OCI-LY3 (cell line): ENCODE data around the gene ZNF354B.

Experiments used
- EZH2phosphoT487 ChIP-seq: fragments of 200-600 bp; shearing (Covaris generic); IDR thresholded peaks from 2 replicates; pipeline ENCODE4 v1.6.1; 2018; ENCODE audit warnings: antibody characterized with exemption, mixed run types, low read depth
- TF ChIP-seq, protein P1 (sequence below): fragments of 200-600, 300-600 bp; sonication (generic); IDR thresholded peaks from 2 replicates; pipeline ENCODE4 v1.5.1; 2014; ENCODE audit warnings: antibody characterized with exemption, low read length, low read depth

DNA sequence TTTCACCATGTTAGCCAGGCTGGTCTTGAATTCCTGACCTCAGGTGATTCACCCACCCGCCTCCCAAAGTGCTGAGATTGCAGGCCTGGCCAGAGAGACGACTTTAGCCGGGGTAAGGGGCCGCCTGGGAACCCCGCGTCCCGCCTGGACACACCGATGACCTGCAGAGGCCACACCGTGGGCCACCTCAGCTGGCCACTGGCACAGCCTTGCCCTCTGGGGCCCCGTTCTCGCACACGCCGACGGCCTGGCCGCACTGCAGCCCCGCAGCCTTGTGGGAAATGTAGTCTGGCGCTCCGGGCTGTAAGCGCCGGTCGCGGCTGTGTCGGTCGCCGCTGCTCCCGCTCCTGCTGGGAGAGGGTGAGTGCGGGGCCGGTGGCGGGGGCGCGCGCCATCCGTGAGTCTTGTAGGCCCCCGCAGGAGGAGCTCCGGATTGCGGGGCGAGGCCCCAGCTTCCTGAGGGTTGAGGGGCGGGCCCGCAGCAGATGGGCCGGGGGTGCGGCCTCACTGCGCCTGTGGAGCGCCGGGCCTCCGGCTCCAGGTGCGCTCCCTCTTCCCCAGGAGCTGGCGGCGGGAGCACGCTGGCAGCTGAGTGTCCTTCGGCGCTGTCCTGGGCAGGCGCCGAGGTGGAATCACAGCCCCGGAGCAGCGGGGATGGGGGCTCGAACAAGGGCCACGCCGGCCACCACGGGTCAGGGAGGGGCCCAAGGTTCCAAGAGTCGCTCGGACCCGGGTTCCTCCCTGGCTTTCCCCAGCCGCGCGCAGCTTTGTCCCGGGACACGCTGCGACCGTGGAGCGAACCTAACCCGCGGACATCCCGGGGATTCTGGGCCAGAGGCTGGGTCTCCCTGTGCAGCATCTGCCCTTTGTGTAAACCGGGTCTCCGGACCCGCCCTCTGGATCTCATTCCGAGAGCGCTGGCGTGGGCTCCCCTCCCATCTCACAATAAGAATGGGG, 36.1 kb downstream of the ZNF354B start, which contains the start of gene ZFP2:
- TF ChIP-seq, protein P1, sequence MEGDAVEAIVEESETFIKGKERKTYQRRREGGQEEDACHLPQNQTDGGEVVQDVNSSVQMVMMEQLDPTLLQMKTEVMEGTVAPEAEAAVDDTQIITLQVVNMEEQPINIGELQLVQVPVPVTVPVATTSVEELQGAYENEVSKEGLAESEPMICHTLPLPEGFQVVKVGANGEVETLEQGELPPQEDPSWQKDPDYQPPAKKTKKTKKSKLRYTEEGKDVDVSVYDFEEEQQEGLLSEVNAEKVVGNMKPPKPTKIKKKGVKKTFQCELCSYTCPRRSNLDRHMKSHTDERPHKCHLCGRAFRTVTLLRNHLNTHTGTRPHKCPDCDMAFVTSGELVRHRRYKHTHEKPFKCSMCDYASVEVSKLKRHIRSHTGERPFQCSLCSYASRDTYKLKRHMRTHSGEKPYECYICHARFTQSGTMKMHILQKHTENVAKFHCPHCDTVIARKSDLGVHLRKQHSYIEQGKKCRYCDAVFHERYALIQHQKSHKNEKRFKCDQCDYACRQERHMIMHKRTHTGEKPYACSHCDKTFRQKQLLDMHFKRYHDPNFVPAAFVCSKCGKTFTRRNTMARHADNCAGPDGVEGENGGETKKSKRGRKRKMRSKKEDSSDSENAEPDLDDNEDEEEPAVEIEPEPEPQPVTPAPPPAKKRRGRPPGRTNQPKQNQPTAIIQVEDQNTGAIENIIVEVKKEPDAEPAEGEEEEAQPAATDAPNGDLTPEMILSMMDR, result no peak
- TF ChIP-seq EZH2phosphoT487, result no peak
